Measurements from ENCODE around the gene COG6.

GRCh38 chr13:39692660-39693438 is 37.4 kb downstream of the COG6 start:
- TF ChIP-seq CTCF (IDR thresholded peaks at IDR 0.05), result no peak
- no peak for TF ChIP-seq POLR2A (IDR thresholded peaks at IDR 0.05)

All from testis (tissue), 2 donors.